HG03097 (cell line): ENCODE data around the gene DNAJC12.
A peak's percentile ranks its signal among the peaks of the same experiment; 100 is the strongest.
"Not testable (repeated sequence)": the region's sequence is repeated elsewhere in the genome, so short reads cannot be mapped to it uniquely, and the experiment has no call there.

Source experiments
- ATAC-seq: cut with Tn5 transposase; IDR thresholded peaks from one replicate; pipeline ENCODE4 v1.9.1; 2021; ENCODE audit not compliant: unreplicated experiment, low FRiP score

The DNAJC12 gene

GRCh38 chr10:67770537-67770936, 67.5 kb downstream of the DNAJC12 start:
- ATAC-seq: peak; percentile 61

GRCh38 chr10:67767244-67767643, 70.7 kb downstream of the DNAJC12 start:
- ATAC-seq: no peak

GRCh38 chr10:67764012-67764822, 73.8 kb downstream of the DNAJC12 start:
- ATAC-seq: peak; percentile 89

- ATAC-seq: peak; percentile 19
These were observed 74.4 kb downstream of the DNAJC12 start for GRCh38 chr10:67763499-67764011.

- not testable (repeated sequence) for ATAC-seq
These were observed 75.4 kb downstream of the DNAJC12 start for GRCh38 chr10:67762567-67762966.

- no peak for ATAC-seq
These were observed 77.7 kb downstream of the DNAJC12 start for GRCh38 chr10:67760272-67760671.
